ENCODE results near the gene VTA1. TPM values are rescaled to one million over a fixed set of nuclear protein-coding genes. Genes with fewer than 3 reads are reported as not detected.

VTA1 gene
- total and polyA plus RNA-seq, 2 of the 8 experiments (the other 6 are each of a cell fraction or from before 2014, with no cell fraction given), result 63.6 to 67.0 TPM

DNA sequence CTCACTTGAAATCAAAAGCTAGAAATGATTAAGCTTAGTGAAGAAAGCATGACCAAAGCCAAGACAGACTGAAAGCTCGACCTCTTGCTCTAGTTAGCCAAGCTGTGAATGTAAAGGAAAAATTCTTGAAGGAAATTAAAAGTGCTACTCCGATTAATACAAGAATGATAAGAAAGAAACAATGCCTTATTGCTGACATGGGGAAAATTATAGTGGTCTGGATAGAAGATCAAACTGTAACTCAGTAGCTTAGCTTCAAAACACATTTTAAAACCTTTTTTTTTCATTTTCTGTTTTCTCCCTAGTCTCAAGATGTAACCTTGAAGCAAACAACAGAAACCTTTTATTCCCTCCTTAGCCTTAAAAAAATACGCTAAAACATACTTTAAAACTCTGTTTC, 25.7 kb upstream of the VTA1 start (continued):
- TF ChIP-seq, protein P1, sequence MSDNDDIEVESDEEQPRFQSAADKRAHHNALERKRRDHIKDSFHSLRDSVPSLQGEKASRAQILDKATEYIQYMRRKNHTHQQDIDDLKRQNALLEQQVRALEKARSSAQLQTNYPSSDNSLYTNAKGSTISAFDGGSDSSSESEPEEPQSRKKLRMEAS (IDR thresholded peaks at IDR 0.05), result no peak
- TF ChIP-seq BACH1 (IDR thresholded peaks at IDR 0.05; ENCODE audit: low read length) (no peak), E2F6 (IDR thresholded peaks at IDR 0.05) (no peak), JUND (IDR thresholded peaks at IDR 0.05; ENCODE audit: low read length) (no peak), TEAD4 (IDR thresholded peaks at IDR 0.05; ENCODE audit: low read depth, low read length) (no peak), FOSL1 (IDR thresholded peaks at IDR 0.05; ENCODE audit: insufficient read depth, low read depth, low read length) (no peak), EP300 (IDR thresholded peaks at IDR 0.05; ENCODE audit: borderline replicate concordance in 1 of 2, low read depth in 2 of 2, low read length in 2 of 2) (no peak)

Data from H1 (cell line).